CD4-positive, alpha-beta T cell treated with Interferon alpha-2 for 1 hour (primary cell): ENCODE data around the gene GPR39.

ENCODE experiments used
- DNase-seq, 2 donors: peaks; one replicate each; pipeline ENCODE4 v3.0.0-alpha.2; 2020 to 2022

Gene GPR39

GRCh38 chr2:132681766-132682165, 265.2 kb downstream of the GPR39 start:
- no peak for DNase-seq

- no peak for DNase-seq
These were observed 274.2 kb downstream of the GPR39 start for GRCh38 chr2:132690664-132691303.

- DNase-seq = no peak
These were observed 275.0 kb downstream of the GPR39 start for GRCh38 chr2:132691556-132691955.

GRCh38 chr2:132692816-132693215, 276.2 kb downstream of the GPR39 start:
- DNase-seq = no peak
